HG03095 (cell line): Measurements from ENCODE around the gene ACSBG1.

Experiments
- ATAC-seq: cut with Tn5 transposase; IDR thresholded peaks from one replicate; pipeline ENCODE4 v1.9.1; 2021; ENCODE audit warnings: moderate library complexity; ENCODE audit not compliant: unreplicated experiment

ACSBG1 gene

GRCh38 chr15:78223396-78224022, 10.9 kb downstream of the ACSBG1 start:
- ATAC-seq: no peak

GRCh38 chr15:78222745-78223395, 11.5 kb downstream of the ACSBG1 start:
- no peak for ATAC-seq

- ATAC-seq: no peak
Measured at GRCh38 chr15:78220713-78221112, 13.7 kb downstream of the ACSBG1 start.

GRCh38 chr15:78216276-78217104, 17.9 kb downstream of the ACSBG1 start:
- no peak for ATAC-seq

- ATAC-seq: no peak
Measured at GRCh38 chr15:78213956-78214355, 20.4 kb downstream of the ACSBG1 start.

GRCh38 chr15:78213425-78213750, 21.0 kb downstream of the ACSBG1 start:
- no peak for ATAC-seq

- no peak for ATAC-seq
Measured at GRCh38 chr15:78212546-78213424, 21.6 kb downstream of the ACSBG1 start.

- no peak for ATAC-seq
Measured at GRCh38 chr15:78212008-78212407, 22.4 kb downstream of the ACSBG1 start.

- ATAC-seq: no peak
Measured at GRCh38 chr15:78211189-78211921, 23.0 kb downstream of the ACSBG1 start.

- ATAC-seq: no peak
Measured at GRCh38 chr15:78210349-78210717, 24.0 kb downstream of the ACSBG1 start.

- ATAC-seq: no peak
Measured at GRCh38 chr15:78209646-78210348, 24.6 kb downstream of the ACSBG1 start.

GRCh38 chr15:78208887-78209645, 25.3 kb downstream of the ACSBG1 start:
- no peak for ATAC-seq

- ATAC-seq: no peak
Measured at GRCh38 chr15:78208341-78208844, 26.0 kb downstream of the ACSBG1 start.

GRCh38 chr15:78207641-78208340, 26.6 kb downstream of the ACSBG1 start:
- ATAC-seq: no peak

GRCh38 chr15:78207110-78207458, 27.3 kb downstream of the ACSBG1 start:
- no peak for ATAC-seq

GRCh38 chr15:78206326-78207109, 27.8 kb downstream of the ACSBG1 start:
- ATAC-seq: no peak

GRCh38 chr15:78205856-78206255, 28.5 kb downstream of the ACSBG1 start:
- ATAC-seq: no peak

GRCh38 chr15:78205337-78205736, 29.0 kb downstream of the ACSBG1 start:
- ATAC-seq: no peak
